ENCODE data around the gene ATP5MG.

Gene ATP5MG

DNA sequence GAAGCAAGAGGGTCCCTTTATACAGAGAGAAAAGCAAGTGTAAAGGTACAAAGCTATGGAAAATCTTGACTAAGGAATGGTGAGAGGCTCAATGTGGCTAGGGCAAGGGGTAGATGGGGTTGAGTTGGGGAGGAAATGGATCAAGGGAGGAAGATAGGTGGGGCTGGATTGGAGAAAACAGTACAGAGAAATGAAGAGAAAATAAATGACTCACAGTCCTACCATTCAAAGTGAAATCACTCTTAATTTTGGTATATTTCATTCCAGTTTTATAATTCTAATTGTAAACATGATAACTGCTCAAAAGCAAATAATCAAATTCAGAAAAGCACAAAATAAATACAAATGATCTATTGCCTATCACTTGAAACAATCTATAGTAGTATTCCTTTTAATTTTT lies 25.4 kb upstream of the ATP5MG start:
- Histone ChIP-seq H3F3A (ENCODE audit: control insufficient read depth, insufficient read depth) (no peaks in the 10 kb centered on the region), H3K4me3 (ENCODE audit: low read length) (no peak overlapping the region), H3K36me3 (ENCODE audit: control insufficient read depth, low read length) (peaks cover 80% of the 10 kb centered on the region), H3K9me3 (ENCODE audit: control insufficient read depth, insufficient read depth, low read length) (no peaks in the 10 kb centered on the region), H3K27me3 (ENCODE audit: control insufficient read depth, low read length) (no peaks in the 10 kb centered on the region), H3K9me2 (replicated peaks; ENCODE audit: control insufficient read depth, low read length) (no peaks in the 10 kb centered on the region), H3K4me1 (ENCODE audit: control insufficient read depth, low read length) (no peaks in the 10 kb centered on the region), H3K4me2 (ENCODE audit: low read length) (no peak overlapping the region), H4K20me1 (ENCODE audit: control insufficient read depth, insufficient read depth, low read depth, low read length) (no peaks in the 10 kb centered on the region), H3K79me2 (ENCODE audit: control insufficient read depth, low read length) (no peaks in the 10 kb centered on the region), H3K27ac (ENCODE audit: low read depth, low read length) (no peak overlapping the region)
- TF ChIP-seq, protein P1, sequence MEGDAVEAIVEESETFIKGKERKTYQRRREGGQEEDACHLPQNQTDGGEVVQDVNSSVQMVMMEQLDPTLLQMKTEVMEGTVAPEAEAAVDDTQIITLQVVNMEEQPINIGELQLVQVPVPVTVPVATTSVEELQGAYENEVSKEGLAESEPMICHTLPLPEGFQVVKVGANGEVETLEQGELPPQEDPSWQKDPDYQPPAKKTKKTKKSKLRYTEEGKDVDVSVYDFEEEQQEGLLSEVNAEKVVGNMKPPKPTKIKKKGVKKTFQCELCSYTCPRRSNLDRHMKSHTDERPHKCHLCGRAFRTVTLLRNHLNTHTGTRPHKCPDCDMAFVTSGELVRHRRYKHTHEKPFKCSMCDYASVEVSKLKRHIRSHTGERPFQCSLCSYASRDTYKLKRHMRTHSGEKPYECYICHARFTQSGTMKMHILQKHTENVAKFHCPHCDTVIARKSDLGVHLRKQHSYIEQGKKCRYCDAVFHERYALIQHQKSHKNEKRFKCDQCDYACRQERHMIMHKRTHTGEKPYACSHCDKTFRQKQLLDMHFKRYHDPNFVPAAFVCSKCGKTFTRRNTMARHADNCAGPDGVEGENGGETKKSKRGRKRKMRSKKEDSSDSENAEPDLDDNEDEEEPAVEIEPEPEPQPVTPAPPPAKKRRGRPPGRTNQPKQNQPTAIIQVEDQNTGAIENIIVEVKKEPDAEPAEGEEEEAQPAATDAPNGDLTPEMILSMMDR (IDR thresholded peaks at IDR 0.05; ENCODE audit: low read depth, low read length, poor library complexity, severe bottlenecking), result no peak
- no peak for TF ChIP-seq EZH2phosphoT487 (IDR thresholded peaks at IDR 0.05; ENCODE audit: borderline replicate concordance, low read length)

DNA sequence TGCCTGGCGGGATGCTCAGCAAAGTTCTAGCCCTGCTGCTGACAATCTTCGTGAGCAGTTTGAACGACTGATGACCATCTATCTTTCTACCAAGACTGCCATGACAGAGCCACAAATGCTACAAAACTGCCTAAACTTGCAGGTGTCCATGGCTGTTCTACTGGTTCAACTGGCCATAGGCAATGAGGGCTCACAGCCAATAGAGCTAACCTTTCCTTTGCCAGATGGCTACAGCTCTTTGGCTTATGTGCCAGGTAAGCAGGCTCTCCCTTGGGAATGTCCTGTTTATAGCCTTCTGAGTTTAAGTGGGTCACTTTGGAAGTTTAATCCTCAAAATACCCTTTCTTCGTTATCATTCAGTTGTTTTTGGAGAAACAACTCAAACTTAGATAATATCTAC lies 21.9 kb upstream of the ATP5MG start:
- H4K20me1 ChIP-seq (ENCODE audit: control insufficient read depth, insufficient read depth, low read depth, low read length), result no peaks in the 10 kb centered on the region
- H3K27ac ChIP-seq (ENCODE audit: low read depth, low read length), result no peak overlapping the region
- no peaks in the 10 kb centered on the region for H3K27me3 ChIP-seq (ENCODE audit: control insufficient read depth, low read length)
- H3K4me2 ChIP-seq (ENCODE audit: low read length), result no peak overlapping the region
- no peak for TF ChIP-seq EZH2phosphoT487 (IDR thresholded peaks at IDR 0.05; ENCODE audit: borderline replicate concordance, low read length)
- TF ChIP-seq, protein P1 (IDR thresholded peaks at IDR 0.05; ENCODE audit: low read depth, low read length, poor library complexity, severe bottlenecking), result no peak
- H3K4me1 ChIP-seq (ENCODE audit: control insufficient read depth, low read length), result no peaks in the 10 kb centered on the region
- no peaks in the 10 kb centered on the region for H3K9me3 ChIP-seq (ENCODE audit: control insufficient read depth, insufficient read depth, low read length)
- peaks cover 80% of the 10 kb centered on the region for H3K36me3 ChIP-seq (ENCODE audit: control insufficient read depth, low read length)
- no peaks in the 10 kb centered on the region for H3K9me2 ChIP-seq (replicated peaks; ENCODE audit: control insufficient read depth, low read length)
- H3F3A ChIP-seq (ENCODE audit: control insufficient read depth, insufficient read depth), result no peaks in the 10 kb centered on the region
- H3K79me2 ChIP-seq (ENCODE audit: control insufficient read depth, low read length), result no peaks in the 10 kb centered on the region
- no peak overlapping the region for H3K4me3 ChIP-seq (ENCODE audit: low read length)

DNA sequence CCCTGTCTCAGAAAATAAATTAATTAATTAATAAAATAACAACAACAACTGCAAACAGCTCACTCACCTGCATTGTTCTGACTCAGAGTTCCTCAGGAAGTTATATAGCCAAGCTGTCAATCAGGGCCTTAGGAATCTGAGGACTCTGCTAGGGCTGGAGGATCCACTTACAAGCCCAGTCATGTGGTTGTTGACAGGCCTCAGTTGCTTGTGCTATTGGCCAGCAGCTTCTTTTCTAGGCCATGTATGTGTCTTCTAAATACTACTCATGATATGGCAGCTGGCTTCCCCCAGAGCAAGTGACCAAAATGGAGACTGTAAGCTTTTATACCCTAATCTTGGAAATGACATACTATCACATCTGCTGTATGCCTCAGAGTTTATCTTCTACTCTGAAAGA lies 20.8 kb upstream of the ATP5MG start:
- Histone ChIP-seq H4K20me1 (ENCODE audit: control insufficient read depth, insufficient read depth, low read depth, low read length) (no peaks in the 10 kb centered on the region), H3F3A (ENCODE audit: control insufficient read depth, insufficient read depth) (no peaks in the 10 kb centered on the region), H3K4me3 (ENCODE audit: low read length) (no peak overlapping the region), H3K27ac (ENCODE audit: low read depth, low read length) (no peak overlapping the region), H3K27me3 (ENCODE audit: control insufficient read depth, low read length) (no peaks in the 10 kb centered on the region), H3K4me2 (ENCODE audit: low read length) (no peak overlapping the region), H3K9me2 (replicated peaks; ENCODE audit: control insufficient read depth, low read length) (no peaks in the 10 kb centered on the region), H3K79me2 (ENCODE audit: control insufficient read depth, low read length) (no peaks in the 10 kb centered on the region), H3K36me3 (ENCODE audit: control insufficient read depth, low read length) (peaks cover 84% of the 10 kb centered on the region), H3K9me3 (ENCODE audit: control insufficient read depth, insufficient read depth, low read length) (no peaks in the 10 kb centered on the region), H3K4me1 (ENCODE audit: control insufficient read depth, low read length) (no peaks in the 10 kb centered on the region)
- no peak for TF ChIP-seq EZH2phosphoT487 (IDR thresholded peaks at IDR 0.05; ENCODE audit: borderline replicate concordance, low read length)
- TF ChIP-seq, protein P1 (IDR thresholded peaks at IDR 0.05; ENCODE audit: low read depth, low read length, poor library complexity, severe bottlenecking), result no peak

DNA sequence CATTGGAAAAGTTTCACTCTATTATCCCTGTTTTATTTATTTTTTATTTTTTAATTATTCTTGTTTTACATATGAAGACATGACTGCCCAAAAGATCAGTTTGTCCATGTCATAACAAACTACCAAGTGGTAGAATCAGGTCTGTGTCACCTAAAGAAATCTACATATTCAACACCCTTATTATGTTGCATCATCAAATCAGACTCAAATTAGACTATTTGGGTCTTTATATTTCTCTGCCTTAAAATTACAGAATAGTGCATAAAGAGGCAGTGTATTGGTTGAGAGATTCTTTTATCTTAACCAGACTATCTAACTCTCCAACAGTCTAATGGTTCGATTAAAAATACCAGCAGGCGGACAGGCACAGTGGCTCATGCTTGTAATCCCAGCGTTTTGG lies 18.5 kb upstream of the ATP5MG start:
- H3K4me1 ChIP-seq (ENCODE audit: control insufficient read depth, low read length), result no peaks in the 10 kb centered on the region
- H3K27me3 ChIP-seq (ENCODE audit: control insufficient read depth, low read length), result no peaks in the 10 kb centered on the region
- H3K36me3 ChIP-seq (ENCODE audit: control insufficient read depth, low read length), result peaks cover 90% of the 10 kb centered on the region
- H3K9me3 ChIP-seq (ENCODE audit: control insufficient read depth, insufficient read depth, low read length), result no peaks in the 10 kb centered on the region
- no peak overlapping the region for H3K27ac ChIP-seq (ENCODE audit: low read depth, low read length)
- H3K4me3 ChIP-seq (ENCODE audit: low read length), result no peak overlapping the region
- no peaks in the 10 kb centered on the region for H3K79me2 ChIP-seq (ENCODE audit: control insufficient read depth, low read length)
- TF ChIP-seq, protein P1 (IDR thresholded peaks at IDR 0.05; ENCODE audit: low read depth, low read length, poor library complexity, severe bottlenecking), result no peak
- no peak for TF ChIP-seq EZH2phosphoT487 (IDR thresholded peaks at IDR 0.05; ENCODE audit: borderline replicate concordance, low read length)
- no peaks in the 10 kb centered on the region for H4K20me1 ChIP-seq (ENCODE audit: control insufficient read depth, insufficient read depth, low read depth, low read length)
- H3K4me2 ChIP-seq (ENCODE audit: low read length), result no peak overlapping the region
- H3F3A ChIP-seq (ENCODE audit: control insufficient read depth, insufficient read depth), result no peaks in the 10 kb centered on the region
- no peaks in the 10 kb centered on the region for H3K9me2 ChIP-seq (replicated peaks; ENCODE audit: control insufficient read depth, low read length)
